KMS-11 (cell line): ENCODE data around the gene CFAP92.

ENCODE experiments used
- H2AFZ ChIP-seq: fragments of 200-600 bp; sonication (generic); 2 replicates; pipeline ENCODE4 v1.6.1; 2016; ENCODE audit warnings: antibody characterized with exemption, mixed run types, low read depth
- H3K27ac ChIP-seq: fragments of 200-600 bp; sonication (generic); 2 replicates; pipeline ENCODE4 v1.6.1; 2016; ENCODE audit warnings: mild to moderate bottlenecking, mixed run types
- H3K27me3 ChIP-seq: fragments of 200-600 bp; sonication (generic); 2 replicates; pipeline ENCODE4 v1.6.1; 2017; ENCODE audit warnings: mild to moderate bottlenecking, low read depth, mixed run types, moderate library complexity; ENCODE audit not compliant: insufficient read depth
- H3K36me3 ChIP-seq: fragments of 200-600 bp; sonication (generic); 2 replicates; pipeline ENCODE4 v1.6.1; 2017; ENCODE audit warnings: mild to moderate bottlenecking, mixed run types; ENCODE audit not compliant: insufficient read depth
- H3K4me1 ChIP-seq: fragments of 200-600 bp; sonication (generic); 2 replicates; pipeline ENCODE4 v1.6.1; 2016; ENCODE audit warnings: mild to moderate bottlenecking, low read depth, mixed run types; ENCODE audit not compliant: poor library complexity, severe bottlenecking
- H3K4me2 ChIP-seq: fragments of 200-600 bp; sonication (generic); 2 replicates; pipeline ENCODE4 v1.7.0; 2016; ENCODE audit warnings: mild to moderate bottlenecking, mixed run types
- H3K4me3 ChIP-seq: fragments of 200-600 bp; sonication (generic); IDR thresholded peaks from 2 replicates; pipeline ENCODE4 v1.6.1; 2017; ENCODE audit warnings: low read depth, low read length, mixed read lengths; ENCODE audit not compliant: insufficient read depth
- H3K79me2 ChIP-seq: fragments of 200-600 bp; sonication (generic); 2 replicates; pipeline ENCODE4 v1.6.1; 2016; ENCODE audit warnings: low read depth, mixed run types; ENCODE audit not compliant: insufficient read depth
- H3K9ac ChIP-seq: fragments of 200-600 bp; sonication (generic); 2 replicates; pipeline ENCODE4 v1.6.1; 2016; ENCODE audit warnings: mild to moderate bottlenecking, mixed run types
- H4K20me1 ChIP-seq: fragments of 200-600 bp; sonication (generic); 2 replicates; pipeline ENCODE4 v1.6.1; 2016; ENCODE audit warnings: mild to moderate bottlenecking, mixed run types; ENCODE audit not compliant: insufficient read depth
- CTCF ChIP-seq: fragments of 200-600 bp; sonication (generic); conservative IDR thresholded peaks from 2 replicates; pipeline ENCODE4 v1.6.1; 2017; ENCODE audit warnings: low read depth, mild to moderate bottlenecking, antibody characterized with exemption, low read length, moderate library complexity, mixed read lengths

The CFAP92 gene

DNA sequence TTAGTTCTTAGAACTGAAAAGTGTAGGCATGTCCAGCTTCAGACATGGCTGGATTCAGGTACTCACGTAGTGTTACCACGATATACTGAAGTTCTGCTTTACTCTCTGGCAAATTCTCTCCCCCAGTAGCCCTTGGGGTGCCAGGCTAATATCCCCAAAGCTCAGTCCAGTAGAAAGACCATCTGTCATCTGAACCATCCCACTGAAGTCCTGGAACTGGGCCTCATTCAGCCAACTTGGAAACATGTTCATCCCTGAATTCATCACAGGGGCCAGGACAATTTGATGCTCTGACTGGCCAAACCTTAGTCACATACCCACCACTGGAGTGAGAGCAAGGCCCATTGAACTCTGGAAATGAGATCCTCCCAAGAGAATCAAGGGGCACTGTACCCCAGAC is 15.4 kb upstream of the CFAP92 start:
- H3K27me3 ChIP-seq: no peaks in the 10 kb centered on the region; the same call in 1 of the 2 replicates
- H3K79me2 ChIP-seq: no peaks in the 10 kb centered on the region
- H3K9ac ChIP-seq: no peak overlapping the region
- H3K4me1 ChIP-seq: peaks cover 26% of the 10 kb centered on the region
- no peaks in the 10 kb centered on the region for H4K20me1 ChIP-seq
- no peak overlapping the region for H3K4me3 ChIP-seq
- no peak overlapping the region for H2AFZ ChIP-seq
- H3K36me3 ChIP-seq: no peaks in the 10 kb centered on the region
- no peak for TF ChIP-seq CTCF
- no peak overlapping the region for H3K4me2 ChIP-seq
- no peak overlapping the region for H3K27ac ChIP-seq

DNA sequence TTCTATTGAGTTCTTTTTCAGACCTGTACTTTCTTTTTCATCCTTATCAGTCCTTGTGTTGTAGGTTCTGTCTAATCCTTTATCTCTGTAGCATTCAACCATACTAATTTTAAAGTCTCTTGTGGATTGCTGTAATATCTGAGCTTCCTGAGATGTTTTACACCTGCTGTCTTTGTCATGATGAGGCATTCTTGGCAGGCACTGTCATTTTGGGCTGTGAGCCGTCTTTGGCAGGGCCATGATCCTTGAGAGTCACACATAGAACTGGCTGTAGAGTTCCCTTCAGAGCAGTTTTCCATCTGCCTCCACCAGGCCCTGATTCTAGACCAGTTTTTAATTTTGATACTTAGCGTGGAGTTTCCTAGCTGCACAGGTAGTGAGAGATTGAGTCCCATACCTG is 13.9 kb upstream of the CFAP92 start:
- TF ChIP-seq CTCF: no peak
- H3K4me1 ChIP-seq: peaks cover 31% of the 10 kb centered on the region
- no peaks in the 10 kb centered on the region for H3K36me3 ChIP-seq
- no peak overlapping the region for H3K27ac ChIP-seq
- H3K9ac ChIP-seq: no peak overlapping the region
- H3K4me2 ChIP-seq: no peak overlapping the region
- no peak overlapping the region for H3K4me3 ChIP-seq
- H3K79me2 ChIP-seq: no peaks in the 10 kb centered on the region
- H2AFZ ChIP-seq: no peak overlapping the region
- no peaks in the 10 kb centered on the region; the same call in 1 of the 2 replicates for H3K27me3 ChIP-seq
- no peaks in the 10 kb centered on the region for H4K20me1 ChIP-seq

DNA sequence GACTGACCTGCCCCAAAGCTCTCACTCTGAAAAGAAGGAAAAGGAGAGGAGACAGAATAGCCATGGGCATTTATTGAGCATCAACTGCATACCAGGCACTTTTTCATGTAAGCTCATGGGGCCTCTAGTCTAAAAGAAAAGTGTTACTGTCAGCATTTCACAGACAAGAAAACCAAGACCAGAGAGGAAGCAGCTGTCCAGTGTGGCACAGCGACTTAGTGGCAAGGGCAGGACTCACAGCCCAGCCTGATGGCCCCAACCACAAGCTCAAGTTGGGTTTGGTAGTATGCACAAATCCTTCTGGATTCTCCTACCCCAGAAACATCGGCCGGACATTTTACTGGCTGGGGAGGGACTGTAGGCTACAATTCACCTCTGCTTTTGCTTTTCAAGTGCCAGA is 13.0 kb upstream of the CFAP92 start:
- H3K4me3 ChIP-seq: no peak overlapping the region
- H3K27ac ChIP-seq: no peak overlapping the region
- H3K9ac ChIP-seq: no peak overlapping the region
- peaks cover 34% of the 10 kb centered on the region for H3K4me1 ChIP-seq
- TF ChIP-seq CTCF: no peak
- H4K20me1 ChIP-seq: no peaks in the 10 kb centered on the region
- H2AFZ ChIP-seq: no peak overlapping the region
- peak overlapping the region; percentile 10; the same call in 1 of the 2 replicates for H3K4me2 ChIP-seq
- no peaks in the 10 kb centered on the region; the same call in 1 of the 2 replicates for H3K27me3 ChIP-seq
- H3K36me3 ChIP-seq: no peaks in the 10 kb centered on the region
- H3K79me2 ChIP-seq: no peaks in the 10 kb centered on the region

DNA sequence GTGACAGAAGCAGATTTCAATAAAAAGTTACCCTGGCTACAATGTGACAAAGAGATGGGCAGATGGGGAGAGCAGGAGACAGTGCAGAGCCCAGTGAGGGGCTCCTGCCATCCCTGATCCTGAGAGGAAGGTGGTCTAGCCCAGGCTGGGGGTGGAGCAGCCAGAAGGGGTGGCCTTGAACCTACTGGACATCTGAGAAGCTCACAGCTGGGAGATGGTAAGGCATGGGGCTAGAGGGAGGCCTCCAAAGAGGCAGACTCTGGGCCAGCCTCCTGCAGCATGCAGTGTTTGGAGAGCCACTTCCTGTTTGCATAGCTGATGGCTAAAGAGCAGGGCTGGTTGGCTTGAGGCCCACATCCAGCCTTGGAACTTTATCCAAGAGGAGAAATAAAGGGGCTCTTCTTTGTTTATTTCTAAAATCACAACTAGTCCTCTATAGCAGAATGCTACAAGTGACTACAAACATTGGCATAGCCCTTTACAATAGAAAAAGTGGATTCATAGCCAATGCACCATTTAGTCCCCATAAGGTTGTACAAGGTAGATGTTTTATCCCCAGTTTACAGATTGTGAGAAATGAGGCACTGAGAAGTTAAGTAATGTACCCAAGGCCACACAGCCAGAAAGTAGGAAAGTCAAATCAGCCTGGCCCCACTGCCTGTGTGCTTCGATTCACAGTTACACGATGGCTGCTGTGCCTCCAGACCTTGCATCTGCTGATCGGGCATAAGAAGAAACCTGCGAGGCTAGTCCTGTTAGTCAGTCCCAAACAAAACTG is 11.8 kb upstream of the CFAP92 start:
- Histone ChIP-seq H3K4me1 (peaks cover 34% of the 10 kb centered on the region), H3K79me2 (no peaks in the 10 kb centered on the region), H3K36me3 (no peaks in the 10 kb centered on the region), H4K20me1 (no peaks in the 10 kb centered on the region), H2AFZ (peak overlapping the region; percentile 32; the same call in 1 of the 2 replicates), H3K4me2 (no peak overlapping the region; the same call in 1 of the 2 replicates), H3K27ac (no peak overlapping the region), H3K9ac (no peak overlapping the region), H3K4me3 (no peak overlapping the region), H3K27me3 (no peaks in the 10 kb centered on the region)
- no peak for TF ChIP-seq CTCF
